GM06990 (cell line): Measurements from ENCODE around the gene ADAT2.
"Not testable (repeated sequence)": the region's sequence is repeated elsewhere in the genome, so short reads cannot be mapped to it uniquely, and the experiment has no call there.

Source experiments
- DNase-seq: peaks from one replicate; pipeline ENCODE4 v3.0.0-alpha.2; 2011; ENCODE audit not compliant: insufficient read length; ENCODE audit errors: extremely low read depth
- H3K27me3 ChIP-seq: replicated peaks from 2 replicates; pipeline ENCODE4 v1.6.0; 2011; ENCODE audit warnings: low read length; ENCODE audit not compliant: control insufficient read depth, insufficient read depth
- H3K36me3 ChIP-seq: 2 replicates; pipeline ENCODE4 v1.5.1; 2011; ENCODE audit warnings: low read length; ENCODE audit not compliant: control insufficient read depth, insufficient read depth
- H3K4me3 ChIP-seq: replicated peaks from 2 replicates; pipeline ENCODE4 v1.5.1; 2011; ENCODE audit warnings: low read depth, mild to moderate bottlenecking, control low read depth, low read length
- TF ChIP-seq, protein P1 (sequence below): IDR thresholded peaks from 2 replicates; pipeline ENCODE4 v1.5.1; 2011; ENCODE audit warnings: low read length, control low read depth, mild to moderate bottlenecking, inconsistent platforms; ENCODE audit not compliant: insufficient read depth, poor library complexity, severe bottlenecking

ADAT2 gene

DNA sequence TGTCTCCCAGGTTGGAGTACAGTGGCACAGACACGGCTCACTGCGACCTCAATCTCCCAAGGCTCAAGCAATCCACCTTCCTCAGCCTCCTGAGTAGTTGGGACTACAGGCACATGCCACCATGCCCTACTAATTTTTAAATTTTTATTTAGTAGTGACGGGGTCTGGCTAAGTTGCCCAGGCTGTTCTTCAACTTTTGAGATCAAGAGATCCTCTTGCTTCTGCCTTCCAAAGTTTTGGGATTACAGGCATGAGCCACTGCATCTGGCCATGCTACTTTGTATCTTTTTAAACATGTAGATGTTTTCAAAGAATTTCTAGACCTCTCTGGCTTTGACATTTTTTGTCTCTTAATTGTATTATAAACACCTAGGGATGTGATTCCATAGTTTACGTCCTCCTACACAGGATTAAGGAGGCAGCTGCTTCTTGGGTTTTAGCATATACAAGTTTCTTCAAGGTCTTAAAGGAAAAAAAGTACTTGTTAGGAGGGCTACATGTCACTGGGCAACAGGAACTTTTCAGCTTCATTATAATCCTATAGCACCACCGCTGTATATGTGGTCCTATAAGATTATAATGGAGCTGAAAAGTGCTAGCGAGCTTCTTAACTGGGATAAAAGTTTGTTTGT, 1.3 kb downstream of the ADAT2 start:
- TF ChIP-seq, protein P1, sequence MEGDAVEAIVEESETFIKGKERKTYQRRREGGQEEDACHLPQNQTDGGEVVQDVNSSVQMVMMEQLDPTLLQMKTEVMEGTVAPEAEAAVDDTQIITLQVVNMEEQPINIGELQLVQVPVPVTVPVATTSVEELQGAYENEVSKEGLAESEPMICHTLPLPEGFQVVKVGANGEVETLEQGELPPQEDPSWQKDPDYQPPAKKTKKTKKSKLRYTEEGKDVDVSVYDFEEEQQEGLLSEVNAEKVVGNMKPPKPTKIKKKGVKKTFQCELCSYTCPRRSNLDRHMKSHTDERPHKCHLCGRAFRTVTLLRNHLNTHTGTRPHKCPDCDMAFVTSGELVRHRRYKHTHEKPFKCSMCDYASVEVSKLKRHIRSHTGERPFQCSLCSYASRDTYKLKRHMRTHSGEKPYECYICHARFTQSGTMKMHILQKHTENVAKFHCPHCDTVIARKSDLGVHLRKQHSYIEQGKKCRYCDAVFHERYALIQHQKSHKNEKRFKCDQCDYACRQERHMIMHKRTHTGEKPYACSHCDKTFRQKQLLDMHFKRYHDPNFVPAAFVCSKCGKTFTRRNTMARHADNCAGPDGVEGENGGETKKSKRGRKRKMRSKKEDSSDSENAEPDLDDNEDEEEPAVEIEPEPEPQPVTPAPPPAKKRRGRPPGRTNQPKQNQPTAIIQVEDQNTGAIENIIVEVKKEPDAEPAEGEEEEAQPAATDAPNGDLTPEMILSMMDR = no peak
- H3K36me3 ChIP-seq = no peaks in the 10 kb centered on the region; the same call in 1 of the 2 replicates
- no peak for DNase-seq
- H3K27me3 ChIP-seq = no peaks in the 10 kb centered on the region
- H3K4me3 ChIP-seq = peak overlapping the region; percentile 69

DNA sequence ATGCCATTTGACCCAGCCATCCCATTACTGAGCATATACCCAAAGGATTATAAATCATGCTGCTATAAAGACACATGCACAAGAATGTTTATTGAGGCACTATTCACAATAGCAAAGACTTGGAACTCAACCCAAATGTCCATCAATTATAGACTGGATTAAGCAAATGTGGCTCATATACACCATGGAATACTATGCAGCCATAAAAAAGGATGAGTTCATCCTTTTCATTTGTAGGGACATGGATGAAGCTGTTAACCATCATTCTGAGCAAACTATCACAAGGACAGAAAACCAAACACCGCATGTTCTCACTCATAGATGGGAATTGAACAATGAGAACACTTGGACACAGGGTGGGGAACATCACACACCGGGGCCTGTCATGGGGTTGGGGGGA, 2.6 kb downstream of the ADAT2 start:
- H3K36me3 ChIP-seq, DNase-seq, H3K27me3 ChIP-seq, H3K4me3 ChIP-seq: not testable (repeated sequence)

DNA sequence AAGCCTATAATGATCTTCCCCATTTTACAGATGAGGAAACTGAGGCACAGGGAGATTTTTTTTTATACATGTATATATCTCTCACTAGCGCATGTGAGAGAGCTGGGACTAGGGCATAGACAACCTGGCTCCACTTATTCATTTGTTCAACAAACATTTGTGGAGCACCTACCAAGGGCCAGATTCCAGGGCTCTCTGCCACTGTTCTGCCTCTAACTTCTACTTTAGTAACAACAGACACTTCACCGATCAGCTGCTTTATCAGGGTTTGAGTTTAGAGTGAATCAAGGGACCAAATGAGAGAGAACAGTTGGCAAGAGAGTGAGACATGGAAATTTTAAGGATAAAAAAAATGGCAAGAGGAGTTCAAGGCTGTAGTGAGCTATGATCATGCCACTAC, 7.4 kb downstream of the ADAT2 start:
- Histone ChIP-seq H3K36me3 (no peaks in the 10 kb centered on the region), H3K4me3 (no peak overlapping the region), H3K27me3 (no peaks in the 10 kb centered on the region)
- DNase-seq = no peak
- TF ChIP-seq, protein P1 = no peak

DNA sequence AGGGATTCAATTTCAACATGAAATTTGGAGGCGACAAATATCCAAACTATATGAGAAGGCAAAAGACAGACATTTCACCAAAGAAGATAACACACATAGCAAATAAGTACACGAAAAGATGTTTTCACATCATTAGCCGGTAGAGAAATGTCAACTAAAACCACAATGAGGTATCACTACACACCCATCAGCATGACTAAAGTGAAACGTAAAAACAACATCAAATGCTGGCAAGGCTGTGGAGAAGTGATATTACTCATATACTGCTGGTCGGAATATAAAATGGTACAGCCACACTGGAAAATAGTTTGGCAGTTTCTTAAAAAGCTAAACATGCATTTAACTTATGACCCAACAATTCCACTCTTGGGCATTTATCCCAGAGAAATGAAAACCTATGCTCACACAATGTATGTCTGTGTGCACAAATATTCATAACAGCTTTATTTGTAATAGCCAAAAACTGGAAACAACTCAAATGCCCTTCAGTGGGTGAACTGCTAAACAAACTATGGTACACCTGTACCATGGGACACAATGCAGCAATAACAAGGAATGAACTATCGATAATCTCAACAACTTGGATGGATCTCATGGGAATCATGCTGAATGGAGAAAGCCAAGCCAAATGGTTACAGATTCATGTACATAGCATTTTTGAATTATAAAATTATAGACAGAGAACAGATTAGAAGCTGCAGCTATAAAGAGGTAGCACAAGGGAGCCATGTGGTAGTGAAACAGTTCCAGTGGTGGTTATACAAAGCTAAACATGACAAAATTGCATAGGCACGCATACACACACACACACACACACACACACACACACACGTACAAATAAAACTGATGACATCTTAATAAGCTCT, 8.6 kb downstream of the ADAT2 start:
- TF ChIP-seq, protein P1 = no peak
- Histone ChIP-seq H3K4me3 (no peak overlapping the region), H3K27me3 (no peaks in the 10 kb centered on the region), H3K36me3 (no peaks in the 10 kb centered on the region)
- DNase-seq = no peak

DNA sequence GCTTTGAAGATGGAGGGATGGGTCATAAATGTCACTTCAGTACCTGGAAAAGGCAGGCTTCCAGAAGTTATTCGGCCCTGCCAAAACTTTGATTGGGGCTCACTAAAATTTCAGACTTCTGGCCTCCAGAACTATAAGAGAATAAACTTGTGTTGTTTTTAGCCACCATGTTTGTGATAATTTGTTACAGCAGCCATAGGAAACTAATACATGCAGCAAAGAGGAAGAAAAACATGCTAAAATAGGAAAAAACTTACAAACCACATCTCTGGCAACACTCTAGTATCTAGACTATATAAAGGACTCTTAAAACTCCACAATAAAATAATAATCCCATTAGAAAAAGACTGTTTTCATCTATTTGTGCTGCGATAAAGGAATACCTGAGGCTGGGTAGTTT, 9.5 kb downstream of the ADAT2 start:
- TF ChIP-seq, protein P1 = no peak
- DNase-seq = no peak
- Histone ChIP-seq H3K36me3 (peaks cover 1% of the 10 kb centered on the region), H3K4me3 (no peak overlapping the region), H3K27me3 (no peaks in the 10 kb centered on the region)

DNA sequence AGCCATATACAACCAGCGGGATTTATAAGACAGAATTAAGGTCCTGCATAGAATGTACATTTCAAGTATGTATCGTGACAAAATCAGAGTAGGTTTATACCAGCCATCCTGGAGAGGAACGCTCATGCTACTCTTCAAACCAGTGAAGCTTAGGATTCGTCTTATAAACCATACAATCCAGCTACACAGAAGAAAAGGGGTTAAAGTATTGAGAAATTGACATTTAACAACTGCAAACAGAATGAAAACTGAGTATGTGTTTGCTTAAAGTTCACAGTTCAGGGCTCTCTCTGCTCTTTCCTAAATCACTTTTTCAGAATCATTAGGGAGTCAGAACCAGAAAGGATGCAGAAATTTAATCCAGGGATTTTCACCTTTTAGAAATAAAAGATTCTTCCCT, 17.9 kb downstream of the ADAT2 start:
- DNase-seq = no peak
- TF ChIP-seq, protein P1 = no peak
- Histone ChIP-seq H3K4me3 (no peak overlapping the region), H3K27me3 (no peaks in the 10 kb centered on the region), H3K36me3 (peaks cover 1% of the 10 kb centered on the region)
